ENCODE results near the gene DBT. TPM values are rescaled to one million over a fixed set of nuclear protein-coding genes. Genes with fewer than 3 reads are reported as not detected.

The DBT gene
- total and polyA plus RNA-seq, 10 of the 15 experiments (the other 5 are each of a cell fraction or from before 2014, with no cell fraction given): 2.1 to 15.9 (median 6.9) TPM

GRCh38 chr1:100229681-100230443, 19.8 kb downstream of the DBT start (continued):
- TF ChIP-seq MAX (IDR thresholded peaks at IDR 0.05; ENCODE audit: low read depth, low read length) (no peak), HCFC1 (IDR thresholded peaks at IDR 0.05; ENCODE audit: low read length) (no peak), ATF7 (IDR thresholded peaks at IDR 0.05; ENCODE audit: low read depth) (no peak), SREBF1 (IDR thresholded peaks at IDR 0.05; ENCODE audit: low read length) (no peak), TCF3 (IDR thresholded peaks at IDR 0.05; ENCODE audit: borderline replicate concordance, insufficient read depth, low read depth, low read length) (no peak), E2F4 (IDR thresholded peaks at IDR 0.05; ENCODE audit: low read depth, low read length) (no peak)

GRCh38 chr1:100222428-100222827, 27.2 kb downstream of the DBT start:
- no peaks in the 10 kb centered on the region for H3K4me1 ChIP-seq (ENCODE audit: control insufficient read depth, insufficient read depth, low read length)
- H4K20me1 ChIP-seq (ENCODE audit: control insufficient read depth, insufficient read depth): no peaks in the 10 kb centered on the region
- POLR2A ChIA-PET: interaction anchor here (0.7 kb wide), 1 partner anchor 480 kb away, joined by 3 read pairs; no protein-coding TSS in a partner anchor
- H3K9ac ChIP-seq (ENCODE audit: control insufficient read depth, insufficient read depth, low read length): no peak overlapping the region
- H3K4me3 ChIP-seq: no peak overlapping the region
- DNase-seq (ENCODE audit: low read depth, low spot score): no peak
- in situ Hi-C loops (cut with MboI): no loop called here
- CTCF ChIA-PET: interaction anchor here (0.6 to 2.1 kb wide), 6 partner anchors 12 to 646 kb away, joined by 4 to 7 read pairs (median 4); no protein-coding TSS in a partner anchor
- SMC1A ChIA-PET (ENCODE audit: uncharacterized antibody, unreplicated experiment): interaction anchor here (0.7 to 1.4 kb wide), 2 partner anchors 13 to 21 kb away, joined by 3 read pairs; no protein-coding TSS in a partner anchor
- no peaks in the 10 kb centered on the region for H3K36me3 ChIP-seq (ENCODE audit: control insufficient read depth in 2 of 2, insufficient read depth in 2 of 2, low read length in 1 of 2)
- no peaks in the 10 kb centered on the region for H3K27me3 ChIP-seq (replicated peaks in 1 of 2; ENCODE audit: control insufficient read depth in 2 of 2, insufficient read depth in 2 of 2, low read length in 1 of 2)
- H3K9me3 ChIP-seq (replicated peaks; ENCODE audit: control insufficient read depth, insufficient read depth, low read length): no peaks in the 10 kb centered on the region
- ATAC-seq: no peak
- no peaks in the 10 kb centered on the region for H3K79me2 ChIP-seq (ENCODE audit: control insufficient read depth, insufficient read depth, low read length)
- H3K27ac ChIP-seq (ENCODE audit: control insufficient read depth, insufficient read depth): no peak overlapping the region
- intact Hi-C loops (cut with micrococcal nuclease; ENCODE audit: unreplicated experiment): no loop called here
- FAIRE-seq: no peak
- H3K4me2 ChIP-seq (ENCODE audit: control insufficient read depth, insufficient read depth): no peak overlapping the region
- RAD21 ChIA-PET (ENCODE audit: unreplicated experiment): no interaction called here
- no TSS peak for BruUV-seq (replicated peaks)
- H2AFZ ChIP-seq (ENCODE audit: control insufficient read depth, low read depth, low read length): no peak overlapping the region
- TF ChIP-seq ZZZ3 (IDR thresholded peaks at IDR 0.05; ENCODE audit: control insufficient read depth, insufficient read length, low read depth) (no peak), IRF5 (IDR thresholded peaks at IDR 0.05; ENCODE audit: borderline replicate concordance) (no peak), NBN (IDR thresholded peaks at IDR 0.05) (no peak), SMC3 (IDR thresholded peaks at IDR 0.05; ENCODE audit: borderline replicate concordance, low read length) (no peak), PKNOX1 (IDR thresholded peaks at IDR 0.05) (no peak), RCOR1 (conservative IDR thresholded peaks at IDR 0.05; ENCODE audit: low read depth, low read length) (no peak), IKZF1 (conservative IDR thresholded peaks at IDR 0.05) (no peak), DPF2 (IDR thresholded peaks at IDR 0.05) (no peak), ZBTB40 (IDR thresholded peaks at IDR 0.05; ENCODE audit: borderline replicate concordance) (no peak), EED (IDR thresholded peaks at IDR 0.05; ENCODE audit: low read depth) (no peak)
